Lung (tissue), 12 donors: ENCODE data around the gene MYH16. TPM values are rescaled to one million over a fixed set of nuclear protein-coding genes. Genes with fewer than 3 reads are reported as not detected.

Experiments used
- ATAC-seq: fragments of 200-7000 bp; cut with Tn5 transposase; one replicate; pipeline ENCODE4 v1.9.1; 2020; ENCODE audit warnings: moderate number of reproducible peaks; ENCODE audit not compliant: insufficient read depth, low FRiP score
- DNase-seq, 3 donors: peaks; one replicate each; pipeline ENCODE4 v3.0.0-alpha.2; 2013 to 2017
- H3K27ac ChIP-seq, 2 donors: one replicate each; pipeline ENCODE4 v1.5.1; 2013; ENCODE audit warnings: mild to moderate bottlenecking in 2 of 2, moderate library complexity in 2 of 2, control low read depth in 1 of 2, inconsistent platforms in 1 of 2, low read depth in 1 of 2, low read length in 1 of 2
- H3K27me3 ChIP-seq, 3 donors: one replicate each; pipeline ENCODE4 v1.5.1; 2013; ENCODE audit warnings: low read length in 2 of 3; ENCODE audit not compliant: control insufficient read depth in 3 of 3, insufficient read depth in 3 of 3
- H3K36me3 ChIP-seq, 4 donors: one replicate each; pipeline ENCODE4 v1.5.1; 2013; ENCODE audit warnings: low read length in 4 of 4, mild to moderate bottlenecking in 1 of 4, moderate library complexity in 1 of 4; ENCODE audit not compliant: control insufficient read depth in 4 of 4, insufficient read depth in 4 of 4
- H3K4me1 ChIP-seq, 5 donors: one replicate each; pipeline ENCODE4 v1.5.1; 2013; ENCODE audit warnings: low read length in 5 of 5, mild to moderate bottlenecking in 2 of 5, moderate library complexity in 1 of 5; ENCODE audit not compliant: control insufficient read depth in 5 of 5, insufficient read depth in 5 of 5
- H3K4me3 ChIP-seq: one replicate; pipeline ENCODE4 v1.5.1; 2013; ENCODE audit warnings: mild to moderate bottlenecking, control low read depth, moderate library complexity
- H3K9ac ChIP-seq, 2 donors: one replicate each; pipeline ENCODE4 v1.5.1; 2013; ENCODE audit warnings: low read length in 2 of 2, control low read depth in 1 of 2; ENCODE audit not compliant: insufficient read depth in 1 of 2
- H3K9me3 ChIP-seq, 4 donors: one replicate each; pipeline ENCODE4 v1.5.1; 2013; ENCODE audit warnings: low read length in 3 of 4, mild to moderate bottlenecking in 1 of 4, moderate library complexity in 1 of 4; ENCODE audit not compliant: control insufficient read depth in 4 of 4, insufficient read depth in 3 of 4
- CTCF ChIP-seq: IDR thresholded peaks from 2 replicates; pipeline ENCODE4 v1.5.1; 2012; ENCODE audit warnings: mild to moderate bottlenecking; ENCODE audit errors: control extremely low read depth, extremely low read depth
- WGBS, 2 donors: extraction: QIAGEN DNeasy Blood & Tissue Kit; methylation state at CpG; one replicate each; pipeline ENCODE4 v1.1.7; 2013; 5-methylcytosine and 5-hydroxymethylcytosine counted together
- polyA plus RNA-seq, 2 donors: library from polyadenylated mRNA; stranded (reverse); fragments of 200-250 nt; gene quantifications; one replicate each; pipeline ENCODE4 v1.2.1, GENCODE V29; 2013
- total RNA-seq, 2 donors: library from RNA; depleted of rRNA in 1 of 2; stranded (reverse); fragments of >200 nt in 1 of 2; gene quantifications; one replicate each; pipeline ENCODE4 v1.2.1, GENCODE V29; 2014 to 2021
- donor health status: control.
- donor health status: control.
- donor health status: Bipolar disorder and iron deficiency.
- donor health status: healthy.
- donor health status: DM: yes; HTN: yes; CAD: no.

The MYH16 gene
- total and polyA plus RNA-seq, 4 donors = 0.04 to 0.07 TPM; not detected in 2

- DNase-seq (no peak), ATAC-seq (no peak)
- Histone ChIP-seq H3K4me1 (no peaks in the 10 kb centered on the region), H3K36me3 (no peaks in the 10 kb centered on the region), H3K27me3 (peaks cover 0 to 2% (median 0%) of the 10 kb centered on the region in 3 donors), H3K4me3 (no peak overlapping the region), H3K27ac (no peak overlapping the region), H3K9me3 (peaks cover 0 to 3% (median 0%) of the 10 kb centered on the region in 4 donors), H3K9ac (no peak overlapping the region)
- TF ChIP-seq CTCF = no peak
- 65 to 77% methylated on average over 3 of the region's 3 CpGs for WGBS, 2 donors
Measured at GRCh38 chr7:99244939-99245338, 27.7 kb upstream of the MYH16 start.

GRCh38 chr7:99248391-99249095 is 24.1 kb upstream of the MYH16 start:
- TF ChIP-seq CTCF = no peak

GRCh38 chr7:99249985-99250575 is 22.6 kb upstream of the MYH16 start:
- Histone ChIP-seq H3K4me3 (no peak overlapping the region), H3K9ac (no peak overlapping the region), H3K36me3 (no peaks in the 10 kb centered on the region), H3K27me3 (peaks cover 0 to 2% (median 0%) of the 10 kb centered on the region in 3 donors), H3K27ac (no peak overlapping the region), H3K4me1 (peaks cover 0 to 2% (median 0%) of the 10 kb centered on the region in 5 donors), H3K9me3 (no peaks in the 10 kb centered on the region)
- 89% methylated on average over 8 of the region's 8 CpGs for WGBS, 2 donors
- no peak for DNase-seq
- no peak for ATAC-seq
- no peak for TF ChIP-seq CTCF

More at GRCh38 chr7:99248391-99249095, 24.1 kb upstream of the MYH16 start:
- Histone ChIP-seq H3K9ac (no peak overlapping the region), H3K27ac (no peak overlapping the region), H3K27me3 (peaks cover 0 to 2% (median 0%) of the 10 kb centered on the region in 3 donors), H3K9me3 (no peaks in the 10 kb centered on the region), H3K36me3 (no peaks in the 10 kb centered on the region), H3K4me3 (no peak overlapping the region), H3K4me1 (peaks cover 0 to 2% (median 0%) of the 10 kb centered on the region in 5 donors)
- ATAC-seq (peak; percentile 51), DNase-seq (no peak)
- 48 to 66% methylated on average over 10 of the region's 10 CpGs for WGBS, 2 donors
